PC-3 (cell line): Measurements from ENCODE around the gene PCDHA1.

ENCODE experiments used
- EZH2phosphoT487 ChIP-seq: fragments of 300-600 bp; sonication (generic); IDR thresholded peaks from 2 replicates; pipeline ENCODE4 v1.6.1; 2018; ENCODE audit warnings: mild to moderate bottlenecking, antibody characterized with exemption, low read length, borderline replicate concordance
- TF ChIP-seq, protein P1 (sequence below): fragments of 300-600 bp; sonication (generic); conservative IDR thresholded peaks from 2 replicates; pipeline ENCODE4 v1.5.1; 2017; ENCODE audit warnings: antibody characterized with exemption, low read depth, mild to moderate bottlenecking, low read length

DNA sequence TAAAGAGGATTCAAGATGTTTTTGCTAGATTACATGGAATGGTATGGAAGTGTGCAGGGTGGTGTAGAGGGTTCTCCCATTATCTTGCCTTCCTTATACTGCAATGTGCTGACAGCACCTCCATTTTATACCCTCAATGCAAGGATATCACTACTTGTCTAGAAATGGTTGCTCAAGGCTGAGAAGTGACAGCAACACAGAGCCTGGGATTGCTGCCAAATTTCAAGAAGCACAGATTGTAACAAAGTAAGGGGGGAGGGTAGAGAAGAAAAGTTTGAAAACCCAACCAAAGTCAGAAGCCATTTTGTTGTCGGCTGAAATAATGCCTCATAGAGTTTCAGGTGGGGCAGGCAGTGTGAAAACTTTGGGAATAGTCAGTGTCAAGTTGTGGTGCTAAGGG is 210.1 kb downstream of the PCDHA1 start:
- TF ChIP-seq, protein P1, sequence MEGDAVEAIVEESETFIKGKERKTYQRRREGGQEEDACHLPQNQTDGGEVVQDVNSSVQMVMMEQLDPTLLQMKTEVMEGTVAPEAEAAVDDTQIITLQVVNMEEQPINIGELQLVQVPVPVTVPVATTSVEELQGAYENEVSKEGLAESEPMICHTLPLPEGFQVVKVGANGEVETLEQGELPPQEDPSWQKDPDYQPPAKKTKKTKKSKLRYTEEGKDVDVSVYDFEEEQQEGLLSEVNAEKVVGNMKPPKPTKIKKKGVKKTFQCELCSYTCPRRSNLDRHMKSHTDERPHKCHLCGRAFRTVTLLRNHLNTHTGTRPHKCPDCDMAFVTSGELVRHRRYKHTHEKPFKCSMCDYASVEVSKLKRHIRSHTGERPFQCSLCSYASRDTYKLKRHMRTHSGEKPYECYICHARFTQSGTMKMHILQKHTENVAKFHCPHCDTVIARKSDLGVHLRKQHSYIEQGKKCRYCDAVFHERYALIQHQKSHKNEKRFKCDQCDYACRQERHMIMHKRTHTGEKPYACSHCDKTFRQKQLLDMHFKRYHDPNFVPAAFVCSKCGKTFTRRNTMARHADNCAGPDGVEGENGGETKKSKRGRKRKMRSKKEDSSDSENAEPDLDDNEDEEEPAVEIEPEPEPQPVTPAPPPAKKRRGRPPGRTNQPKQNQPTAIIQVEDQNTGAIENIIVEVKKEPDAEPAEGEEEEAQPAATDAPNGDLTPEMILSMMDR: no peak
- TF ChIP-seq EZH2phosphoT487: no peak
